Dermis microvascular lymphatic vessel endothelial cell (primary cell): ENCODE results near the gene HFM1. TPM values are rescaled to one million over a fixed set of nuclear protein-coding genes. Genes with fewer than 3 reads are reported as not detected.

ENCODE experiments used
- DNase-seq, 2 donors: peaks; one replicate each; pipeline versions ENCODE4 v3.0.0 to v3.0.0-alpha.2; 2010; ENCODE audit warnings: low read depth in 2 of 2
- total RNA-seq: library from RNA; depleted of rRNA; stranded (reverse); fragments of >200 nt; gene quantifications from 2 replicates; pipeline ENCODE4 v1.2.1, GENCODE V29; 2014

HFM1 gene
- total RNA-seq, 1 donor from 2014 or later: under 0.01 TPM

DNA sequence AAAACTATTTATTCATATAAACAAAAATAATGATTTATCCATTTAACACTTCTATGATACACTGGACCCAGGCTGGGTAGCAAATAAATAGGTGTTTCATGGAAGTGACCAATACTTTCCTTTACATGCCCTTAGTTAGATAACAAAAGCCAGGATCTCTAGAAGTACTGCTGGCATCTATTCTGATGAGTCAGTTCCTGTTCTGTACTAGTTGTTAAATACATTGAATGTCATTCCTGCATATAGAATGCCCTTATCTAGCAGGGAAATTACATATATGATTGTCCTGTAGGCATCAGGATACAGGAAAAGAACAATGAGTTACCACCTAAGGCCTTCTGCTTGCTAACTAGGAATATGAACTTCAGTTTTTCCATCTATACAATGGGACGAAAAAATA lies 130.8 kb downstream of the HFM1 start:
- DNase-seq: peak; percentile 18 to 52

- no peak for DNase-seq
Observed at GRCh38 chr1:91261655-91262054, 143.0 kb downstream of the HFM1 start.

GRCh38 chr1:91245435-91245834 lies 159.2 kb downstream of the HFM1 start:
- no peak for DNase-seq

- no peak for DNase-seq
Observed at GRCh38 chr1:91244737-91245136, 159.9 kb downstream of the HFM1 start.

DNA sequence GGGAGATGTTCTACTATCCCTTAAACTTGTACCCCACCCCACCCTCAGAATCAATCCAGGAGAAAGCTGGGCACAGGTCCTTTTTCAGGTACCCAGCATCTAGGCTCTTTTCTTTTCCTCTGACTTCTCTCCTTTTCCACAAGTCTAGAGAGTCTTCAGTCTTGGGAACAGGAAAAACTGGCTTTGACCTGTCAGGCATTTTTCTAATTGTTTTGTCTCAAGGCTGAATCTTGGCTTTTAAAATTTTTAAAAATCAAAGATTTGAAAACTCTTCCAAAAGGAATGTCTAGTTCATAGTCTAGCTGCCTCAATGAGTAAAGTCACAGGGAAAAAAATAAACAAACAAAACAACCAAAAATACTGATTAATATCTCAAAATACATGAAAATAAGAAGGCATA lies 161.5 kb downstream of the HFM1 start:
- DNase-seq: no peak

DNA sequence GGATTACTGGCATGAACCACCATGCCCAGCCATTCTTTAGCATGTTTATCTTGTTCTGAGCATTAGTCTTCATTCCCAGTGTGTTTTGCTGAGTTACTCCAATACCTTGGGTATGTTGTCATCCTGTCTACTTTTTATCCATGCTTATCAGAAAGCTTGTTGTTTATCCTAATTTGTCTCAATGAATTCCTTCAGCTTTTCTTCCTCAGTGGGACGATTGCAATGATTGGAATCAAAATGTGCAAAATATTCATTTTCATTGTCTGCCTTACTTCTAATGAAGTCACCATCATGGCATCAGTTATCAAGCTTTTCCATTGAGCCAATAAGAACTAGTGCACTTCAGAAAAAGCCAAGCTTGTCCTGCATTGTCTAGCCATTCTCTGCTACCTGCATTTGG lies 170.5 kb downstream of the HFM1 start:
- DNase-seq: no peak

DNA sequence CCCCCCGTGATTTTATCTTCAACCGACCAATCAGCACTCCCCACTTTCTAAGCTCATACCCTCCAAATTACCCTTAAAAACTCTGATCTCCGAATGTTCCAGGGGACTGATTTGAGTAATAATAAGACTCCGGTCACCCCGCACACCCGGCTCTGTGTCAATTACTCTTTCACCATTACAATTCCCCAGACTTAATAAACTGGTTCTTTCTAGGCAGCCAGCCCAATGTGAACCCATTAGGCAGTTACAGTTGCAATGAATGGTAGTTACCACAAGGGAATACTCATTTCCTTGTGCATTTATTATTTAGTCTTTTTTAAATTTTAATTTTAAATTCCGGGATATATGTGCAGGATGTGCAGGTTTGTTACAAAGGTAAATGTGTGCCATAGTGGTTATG lies 177.9 kb downstream of the HFM1 start:
- DNase-seq: no peak

GRCh38 chr1:91224878-91225277 lies 179.8 kb downstream of the HFM1 start:
- no peak for DNase-seq

- DNase-seq: no peak
Observed at GRCh38 chr1:91221017-91221416, 183.6 kb downstream of the HFM1 start.

- DNase-seq: no peak
Observed at GRCh38 chr1:91217911-91218310, 186.7 kb downstream of the HFM1 start.

Other genes starting within 250 kb of the HFM1 start
- 2.4 and 4.5 TPM in 2 replicates for gene CDC7, start 96.0 kb upstream of the HFM1 start, total RNA-seq